ENCODE measurements around the gene OR5H14. TPM values are rescaled to one million over a fixed set of nuclear protein-coding genes. Genes with fewer than 3 reads are reported as not detected.
"Not testable (repeated sequence)": the region's sequence is repeated elsewhere in the genome, so short reads cannot be mapped to it uniquely, and the experiment has no call there.

Gene OR5H14
- total RNA-seq, 4 donors from 2014 or later = not detected

DNA sequence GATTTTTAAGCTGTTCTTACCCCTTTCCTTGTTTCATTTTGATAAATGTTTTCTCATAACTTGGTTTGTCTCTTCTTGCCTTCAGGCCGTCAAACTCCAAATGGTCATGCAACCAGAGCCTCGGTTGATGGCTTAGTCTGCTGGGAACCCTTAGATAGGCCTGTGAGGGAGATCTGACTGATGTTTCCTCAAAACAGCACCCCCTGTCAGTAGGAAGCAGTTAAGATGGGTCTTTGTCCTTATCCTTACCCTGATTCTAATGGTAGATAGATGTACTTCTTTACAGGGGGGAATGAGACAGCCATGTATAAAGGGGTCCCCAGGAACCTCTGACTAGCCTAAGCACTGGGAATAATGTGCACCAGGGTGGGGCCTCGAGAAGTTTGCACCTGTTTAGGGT is 33.0 kb upstream of the OR5H14 start:
- Histone ChIP-seq H3K9me3 (no peaks in the 10 kb centered on the region), H3K36me3 (no peaks in the 10 kb centered on the region), H3K4me3 (no peak overlapping the region), H3K27ac (no peak overlapping the region), H3K4me1 (no peaks in the 10 kb centered on the region), H3K27me3 (no peaks in the 10 kb centered on the region)
- no peak for DNase-seq (ENCODE audit: low spot score in 2 of 2)
- TF ChIP-seq POLR2AphosphoS5 (IDR thresholded peaks at IDR 0.05) (no peak), POLR2A (IDR thresholded peaks at IDR 0.05) (no peak), EP300 (IDR thresholded peaks at IDR 0.05) (no peak)
- TF ChIP-seq, protein P1, sequence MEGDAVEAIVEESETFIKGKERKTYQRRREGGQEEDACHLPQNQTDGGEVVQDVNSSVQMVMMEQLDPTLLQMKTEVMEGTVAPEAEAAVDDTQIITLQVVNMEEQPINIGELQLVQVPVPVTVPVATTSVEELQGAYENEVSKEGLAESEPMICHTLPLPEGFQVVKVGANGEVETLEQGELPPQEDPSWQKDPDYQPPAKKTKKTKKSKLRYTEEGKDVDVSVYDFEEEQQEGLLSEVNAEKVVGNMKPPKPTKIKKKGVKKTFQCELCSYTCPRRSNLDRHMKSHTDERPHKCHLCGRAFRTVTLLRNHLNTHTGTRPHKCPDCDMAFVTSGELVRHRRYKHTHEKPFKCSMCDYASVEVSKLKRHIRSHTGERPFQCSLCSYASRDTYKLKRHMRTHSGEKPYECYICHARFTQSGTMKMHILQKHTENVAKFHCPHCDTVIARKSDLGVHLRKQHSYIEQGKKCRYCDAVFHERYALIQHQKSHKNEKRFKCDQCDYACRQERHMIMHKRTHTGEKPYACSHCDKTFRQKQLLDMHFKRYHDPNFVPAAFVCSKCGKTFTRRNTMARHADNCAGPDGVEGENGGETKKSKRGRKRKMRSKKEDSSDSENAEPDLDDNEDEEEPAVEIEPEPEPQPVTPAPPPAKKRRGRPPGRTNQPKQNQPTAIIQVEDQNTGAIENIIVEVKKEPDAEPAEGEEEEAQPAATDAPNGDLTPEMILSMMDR (IDR thresholded peaks at IDR 0.05) = no peak
- 39% methylated on average over 3 of the region's 3 CpGs for WGBS

DNA sequence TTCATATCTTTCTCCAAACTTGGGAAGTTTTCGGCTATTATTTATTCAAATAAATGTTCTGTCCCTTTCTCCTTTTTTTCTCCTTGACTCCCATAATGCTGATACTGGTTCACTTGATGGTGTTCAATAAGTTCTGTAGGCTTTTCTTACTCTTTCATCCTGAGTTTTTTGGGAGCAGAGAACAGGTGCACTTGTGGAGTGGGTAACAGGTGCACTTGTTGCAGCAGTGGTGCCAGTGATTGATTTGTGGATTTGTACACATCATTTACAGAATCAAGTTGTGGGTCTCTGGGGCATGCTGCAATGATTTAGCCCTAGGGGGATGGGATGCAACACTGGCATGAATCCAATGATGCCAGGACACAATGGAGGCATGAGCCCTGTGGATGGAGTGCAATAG is 31.6 kb upstream of the OR5H14 start:
- Histone ChIP-seq H3K36me3 (no peaks in the 10 kb centered on the region), H3K9me3 (no peaks in the 10 kb centered on the region), H3K4me3 (no peak overlapping the region), H3K27me3 (no peaks in the 10 kb centered on the region), H3K4me1 (no peaks in the 10 kb centered on the region), H3K27ac (no peak overlapping the region)
- WGBS = 100% methylated on average over 1 of the region's 1 CpG
- no peak for DNase-seq (ENCODE audit: low spot score in 2 of 2)
- no peak for TF ChIP-seq POLR2AphosphoS5 (IDR thresholded peaks at IDR 0.05)
- TF ChIP-seq EP300 (IDR thresholded peaks at IDR 0.05) = no peak
- TF ChIP-seq POLR2A (IDR thresholded peaks at IDR 0.05) = no peak
- TF ChIP-seq, protein P1 (IDR thresholded peaks at IDR 0.05) = no peak

DNA sequence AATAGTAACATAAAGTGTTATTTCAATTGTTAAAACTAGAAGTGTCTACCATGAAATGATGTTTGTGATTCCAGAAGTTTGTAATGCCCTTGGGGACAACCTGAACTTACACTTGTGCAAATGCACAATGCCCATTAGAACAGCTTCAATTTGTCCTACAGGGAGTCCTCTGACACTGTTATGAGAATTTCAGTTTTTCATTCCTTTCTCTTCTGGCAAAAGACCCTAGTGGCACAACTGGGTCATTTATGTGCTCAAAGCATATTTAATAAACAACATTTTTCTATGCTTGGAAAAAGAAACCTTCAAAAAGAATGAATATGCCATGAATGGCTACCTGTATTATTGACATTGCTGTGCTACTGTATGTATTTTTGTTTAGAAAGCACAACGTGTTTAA is 16.9 kb upstream of the OR5H14 start, which contains the start of gene OR5H1:
TSS of gene OR5H1 (plus strand) at position 301 of the 400 bp plus-strand sequence. CDS start 1,977 bp downstream, outside the sequence.
- no peak for DNase-seq (ENCODE audit: low spot score in 2 of 2)
- Histone ChIP-seq H3K36me3 (no peaks in the 10 kb centered on the region), H3K27ac (no peak within 1 kb of the TSS), H3K27me3 (no peaks in the 10 kb centered on the region), H3K4me3 (no peak within 1 kb of the TSS), H3K9me3 (no peaks in the 10 kb centered on the region), H3K4me1 (no peaks in the 10 kb centered on the region)
- TF ChIP-seq POLR2AphosphoS5 (IDR thresholded peaks at IDR 0.05) (no peak), POLR2A (IDR thresholded peaks at IDR 0.05) (no peak), EP300 (IDR thresholded peaks at IDR 0.05) (no peak)
- TF ChIP-seq, protein P1 (IDR thresholded peaks at IDR 0.05) = no peak
- WGBS = 70% methylated on average over 1 of the region's 1 CpG

DNA sequence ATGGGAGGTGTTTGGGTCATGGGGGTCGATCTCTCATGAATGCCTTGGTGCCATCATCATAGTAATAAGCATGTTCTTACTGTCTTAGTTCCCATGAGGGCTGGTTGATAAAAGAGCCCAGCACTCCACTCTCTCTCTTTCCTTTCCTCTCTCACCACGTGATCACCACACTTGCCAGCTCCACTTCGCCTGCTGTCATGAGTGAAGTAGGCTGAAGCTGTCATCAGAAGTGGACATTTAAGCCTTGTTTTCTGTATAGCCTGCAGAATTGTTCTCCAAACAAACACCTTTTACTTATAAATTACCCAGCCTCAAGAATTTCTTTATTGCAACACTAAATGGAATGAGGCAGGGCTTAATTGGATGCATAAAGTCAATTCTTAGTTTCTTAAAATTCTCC is 10.6 kb upstream of the OR5H14 start:
- Histone ChIP-seq H3K4me1 (no peaks in the 10 kb centered on the region), H3K9me3 (no peaks in the 10 kb centered on the region), H3K27me3 (no peaks in the 10 kb centered on the region), H3K4me3 (no peak overlapping the region), H3K36me3 (no peaks in the 10 kb centered on the region), H3K27ac (no peak overlapping the region)
- TF ChIP-seq POLR2A (IDR thresholded peaks at IDR 0.05) (no peak), POLR2AphosphoS5 (IDR thresholded peaks at IDR 0.05) (no peak), EP300 (IDR thresholded peaks at IDR 0.05) (no peak)
- TF ChIP-seq, protein P1 (IDR thresholded peaks at IDR 0.05) = no peak
- WGBS = 66% methylated on average over 3 of the region's 3 CpGs
- no peak for DNase-seq (ENCODE audit: low spot score in 2 of 2)

DNA sequence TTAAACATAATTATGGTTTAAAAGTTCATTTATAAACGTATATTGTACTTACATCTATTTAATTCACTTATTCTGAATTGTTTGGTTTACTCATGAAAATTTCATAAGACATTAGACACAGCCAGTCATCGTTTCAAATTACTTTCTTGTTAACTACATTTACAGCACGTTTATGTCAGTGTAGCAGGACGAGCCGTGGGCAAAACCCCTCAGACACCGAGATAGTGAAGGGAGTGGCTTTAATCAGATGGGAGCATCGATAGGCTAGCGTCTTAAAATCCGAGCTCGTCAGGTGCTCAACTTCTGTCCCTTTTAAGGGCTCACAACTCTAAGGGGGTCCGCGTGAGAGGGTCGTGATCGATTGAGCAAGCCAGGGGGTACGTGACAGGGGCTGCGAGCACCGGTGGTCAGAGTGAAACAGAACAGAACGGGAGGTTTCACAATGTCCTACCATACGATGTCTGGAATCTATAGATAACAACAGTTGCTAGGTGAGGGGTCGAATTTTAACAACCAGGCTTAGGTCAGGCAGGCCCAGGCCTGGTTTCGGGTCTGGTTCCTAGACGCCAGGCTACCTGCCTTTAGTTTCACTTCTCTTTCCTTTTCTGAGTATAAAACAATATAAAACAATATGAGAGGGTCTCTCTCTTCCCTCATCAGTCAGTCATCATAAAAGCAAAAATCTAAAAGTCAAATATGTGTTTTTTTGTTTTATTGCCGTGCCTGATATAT is 9.3 kb upstream of the OR5H14 start:
- not testable (repeated sequence) for H3K27ac ChIP-seq, H3K4me1 ChIP-seq

More for the DNA sequence above, 9.3 kb upstream of the OR5H14 start:
- 82% methylated on average over 23 of the region's 23 CpGs for WGBS
- DNase-seq (ENCODE audit: low spot score in 2 of 2); H3K4me3 ChIP-seq; H3K9me3 ChIP-seq; H3K36me3 ChIP-seq; H3K27me3 ChIP-seq: not testable (repeated sequence)
